NCI-H510A treated with DMSO at 0.1 percent for 48 hours (cell line): Measurements from ENCODE around the gene PDCD4.
"Not testable (repeated sequence)": the region's sequence is repeated elsewhere in the genome, so short reads cannot be mapped to it uniquely, and the experiment has no call there.

ENCODE experiments used
- DNase-seq: peaks from one replicate; lab custom pipeline; 2025; lab: John Stamatoyannopoulos, UW

PDCD4 gene

GRCh38 chr10:110883924-110884323, 12.2 kb downstream of the PDCD4 start:
- DNase-seq: no peak

DNA sequence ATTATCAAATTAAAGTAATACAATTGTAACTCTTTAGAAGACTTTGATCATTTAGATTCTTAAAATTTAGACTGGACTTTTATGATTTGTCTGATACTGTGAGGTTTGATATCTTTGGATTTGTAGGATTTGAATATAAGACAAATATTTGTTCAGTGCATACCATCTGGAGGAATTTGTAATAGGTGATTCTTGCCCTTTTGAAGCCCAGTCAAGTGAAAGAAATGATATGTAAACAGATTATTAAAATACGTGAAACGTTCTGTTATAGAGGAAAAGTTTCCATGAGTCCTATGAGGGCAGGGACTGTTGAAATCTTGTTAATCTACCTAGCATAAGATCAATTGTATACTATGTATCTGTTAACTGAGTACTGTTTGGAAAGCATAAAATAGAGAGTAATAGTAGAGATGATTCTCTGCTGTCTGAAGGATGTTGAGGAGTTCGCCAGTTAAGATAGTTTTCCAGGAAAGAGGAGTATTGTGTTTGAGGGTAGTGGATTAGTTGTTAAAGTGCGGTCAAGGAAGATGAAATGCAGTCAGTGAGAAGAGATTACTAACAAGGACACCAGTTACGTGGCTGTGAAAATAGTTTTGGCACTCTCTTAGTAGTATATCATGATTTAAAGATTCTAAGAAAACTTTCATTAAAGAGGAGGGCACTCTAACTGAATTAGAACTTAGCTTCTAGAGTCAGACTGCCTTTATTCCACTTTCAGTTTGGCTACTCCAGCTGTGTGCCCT, 14.4 kb downstream of the PDCD4 start:
- no peak for DNase-seq

GRCh38 chr10:110887560-110887959, 15.8 kb downstream of the PDCD4 start:
- no peak for DNase-seq

DNA sequence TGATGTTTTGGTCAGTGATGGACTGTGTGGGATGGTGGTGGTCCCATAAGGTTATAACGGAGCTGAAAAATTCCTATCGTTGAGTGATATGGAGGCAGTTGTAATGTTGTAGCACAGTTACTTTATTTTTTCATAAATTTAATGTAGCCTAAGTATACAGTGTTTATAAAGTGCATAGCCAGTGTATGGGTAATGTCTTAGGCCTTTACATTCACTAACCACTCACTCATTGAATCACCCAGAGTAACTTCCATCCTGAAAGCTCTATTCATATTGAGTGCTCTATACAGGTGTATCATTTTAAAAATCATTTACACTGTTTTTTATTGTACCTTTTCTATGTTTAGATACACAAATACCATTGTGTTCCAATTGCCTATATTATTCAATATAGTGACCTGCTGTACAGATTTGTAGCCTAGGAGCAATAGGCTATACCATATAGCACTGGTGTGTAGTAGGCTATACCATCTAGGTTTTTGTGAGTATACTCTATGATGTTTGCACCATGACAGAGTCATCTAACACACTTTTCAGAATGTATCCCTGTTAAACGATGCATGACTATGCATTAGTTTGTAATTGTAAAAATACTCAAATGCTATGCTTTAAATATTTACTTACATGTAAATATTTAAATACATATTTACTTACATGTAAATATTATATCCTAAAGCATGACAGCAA, 21.0 kb downstream of the PDCD4 start:
- no peak for DNase-seq

DNA sequence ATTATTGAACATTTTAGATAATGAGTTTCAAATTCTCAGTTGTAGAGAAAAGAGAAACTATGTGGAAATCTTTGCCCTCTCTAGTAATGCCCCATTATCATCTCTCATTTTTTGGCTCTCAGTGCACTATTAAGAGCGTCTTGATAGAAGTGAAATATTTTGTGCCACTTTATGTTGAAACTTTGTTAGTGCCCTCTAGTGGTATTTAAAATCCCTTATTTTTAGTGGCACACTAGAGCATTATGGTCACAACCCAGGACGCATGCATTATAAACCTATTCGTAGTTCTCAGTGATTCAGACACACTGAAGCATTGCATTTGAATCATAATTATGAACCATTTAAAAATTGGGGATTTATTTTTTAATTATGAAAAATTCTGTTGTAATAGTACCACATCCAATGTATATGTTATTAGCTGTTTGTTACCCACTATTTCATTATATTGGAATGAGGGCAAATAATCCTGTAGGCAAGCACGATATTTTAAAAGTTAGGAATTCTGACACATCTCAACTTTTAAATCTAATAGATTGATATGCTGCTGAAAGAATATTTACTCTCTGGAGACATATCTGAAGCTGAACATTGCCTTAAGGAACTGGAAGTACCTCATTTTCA, 21.9 kb downstream of the PDCD4 start:
- peak; percentile 80 for DNase-seq

DNA sequence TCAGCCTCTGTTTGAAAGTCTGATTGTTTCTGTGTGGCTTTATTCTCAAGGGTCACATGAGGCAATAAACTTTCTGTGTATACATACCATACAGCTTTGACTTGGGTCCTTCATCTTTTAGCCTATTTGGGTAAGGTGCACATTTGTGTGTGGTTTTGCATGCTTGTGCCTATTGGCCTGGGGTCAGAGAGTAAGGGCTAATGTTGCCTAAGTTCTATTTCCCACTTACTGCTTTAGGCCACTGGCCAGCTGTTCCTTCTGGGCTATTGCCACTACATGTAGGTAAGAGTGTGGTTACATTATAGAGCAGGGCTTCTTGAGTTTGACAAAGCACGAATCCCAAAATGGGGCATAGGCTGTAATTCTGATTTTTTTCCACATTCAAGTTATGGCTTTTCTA, 25.5 kb downstream of the PDCD4 start:
- no peak for DNase-seq

- no peak for DNase-seq
These were observed 26.7 kb downstream of the PDCD4 start for GRCh38 chr10:110898391-110898790.

GRCh38 chr10:110900983-110901382, 29.3 kb downstream of the PDCD4 start:
- no peak for DNase-seq

- no peak for DNase-seq
These were observed 30.5 kb downstream of the PDCD4 start for GRCh38 chr10:110901954-110902819.

- DNase-seq: no peak
These were observed 31.9 kb downstream of the PDCD4 start for GRCh38 chr10:110903280-110904278.

- no peak for DNase-seq
These were observed 38.4 kb downstream of the PDCD4 start for GRCh38 chr10:110910138-110910537.

GRCh38 chr10:110912374-110912773, 40.6 kb downstream of the PDCD4 start:
- no peak for DNase-seq

DNA sequence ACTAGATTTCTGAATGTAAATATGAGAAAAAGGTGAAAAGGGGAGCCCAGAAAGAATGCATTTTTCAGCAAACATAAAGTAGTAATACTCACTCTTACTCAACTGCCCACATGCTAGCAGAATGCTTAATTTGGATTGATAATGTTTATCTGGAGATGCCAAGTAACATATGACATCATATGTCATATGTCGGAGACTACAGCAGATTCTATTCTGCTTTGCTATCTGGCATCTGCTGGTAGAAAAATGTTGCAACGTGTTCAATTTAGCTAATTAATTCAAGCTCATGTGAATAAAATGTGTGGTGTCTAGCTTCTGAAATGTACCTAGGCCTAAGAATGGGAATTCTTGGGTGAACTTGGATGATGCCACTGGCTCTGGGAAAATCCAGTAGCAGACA, 42.7 kb downstream of the PDCD4 start:
- DNase-seq: no peak

DNA sequence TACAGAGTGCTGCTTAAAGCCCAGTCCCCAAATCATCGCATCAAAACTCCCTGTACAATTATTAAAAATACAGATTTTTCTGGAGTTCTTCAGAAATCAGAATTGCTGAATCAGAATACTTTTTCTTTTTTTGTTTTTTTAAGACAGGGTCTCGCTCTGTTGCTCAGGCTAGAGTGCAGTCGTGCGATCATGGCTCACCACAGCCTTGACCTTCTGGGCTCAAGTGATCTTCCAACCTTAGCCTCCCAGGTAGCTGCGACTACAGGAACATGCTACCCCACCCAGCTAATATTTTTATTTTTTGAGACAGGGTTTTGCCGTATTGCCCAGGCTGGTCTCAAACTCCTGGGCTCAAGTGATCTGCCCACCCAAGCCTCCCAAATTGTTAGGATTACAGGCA, 43.3 kb downstream of the PDCD4 start:
- no peak for DNase-seq

- DNase-seq: not testable (repeated sequence)
These were observed 43.9 kb downstream of the PDCD4 start for GRCh38 chr10:110915600-110915999.

DNA sequence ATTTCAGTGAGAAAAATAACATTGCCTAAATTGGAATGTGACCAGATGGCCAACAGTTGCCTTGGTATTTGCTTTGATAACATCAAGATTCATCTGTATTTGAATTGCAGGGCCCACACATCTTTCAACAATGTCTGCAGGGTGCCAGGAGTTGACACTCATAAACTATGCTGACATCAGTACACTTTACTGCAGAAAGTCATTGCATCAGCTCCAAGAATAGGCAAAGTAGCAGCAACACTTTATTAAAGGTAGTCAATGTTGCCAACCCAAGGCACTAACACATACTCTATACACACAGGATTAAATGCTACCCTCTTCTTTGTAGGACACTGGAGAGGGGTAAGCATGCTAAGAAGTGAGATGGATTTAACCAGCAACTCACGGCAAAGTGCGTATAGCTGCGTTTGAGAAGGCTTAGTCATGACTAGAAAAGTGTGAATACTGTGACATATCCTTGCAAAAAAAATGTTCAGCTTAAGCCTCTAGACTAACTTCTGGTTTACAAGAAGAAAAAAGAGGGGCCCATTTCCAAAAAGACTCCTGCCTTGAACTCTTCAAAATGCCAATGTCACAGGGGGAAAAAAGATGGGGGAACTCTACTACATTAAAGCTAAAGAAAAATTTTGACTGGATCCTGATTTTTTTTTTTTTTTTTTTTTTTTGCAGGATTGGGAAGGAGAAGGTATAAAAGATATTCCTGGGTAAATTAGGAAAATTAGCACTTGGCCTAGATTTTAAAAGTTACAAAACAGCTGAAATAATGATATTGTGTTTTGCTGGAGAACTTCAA, 45.0 kb downstream of the PDCD4 start:
- DNase-seq: no peak

GRCh38 chr10:110918269-110918642, 46.5 kb downstream of the PDCD4 start:
- DNase-seq: peak; percentile 96

GRCh38 chr10:110918643-110919348, 47.1 kb downstream of the PDCD4 start, which contains the start of gene BBIP1:
BBIP1 (minus strand) TSS chr10:110919180; CDS start chr10:110918157, 1,023 bp downstream.
- DNase-seq: peak; percentile 99

DNA sequence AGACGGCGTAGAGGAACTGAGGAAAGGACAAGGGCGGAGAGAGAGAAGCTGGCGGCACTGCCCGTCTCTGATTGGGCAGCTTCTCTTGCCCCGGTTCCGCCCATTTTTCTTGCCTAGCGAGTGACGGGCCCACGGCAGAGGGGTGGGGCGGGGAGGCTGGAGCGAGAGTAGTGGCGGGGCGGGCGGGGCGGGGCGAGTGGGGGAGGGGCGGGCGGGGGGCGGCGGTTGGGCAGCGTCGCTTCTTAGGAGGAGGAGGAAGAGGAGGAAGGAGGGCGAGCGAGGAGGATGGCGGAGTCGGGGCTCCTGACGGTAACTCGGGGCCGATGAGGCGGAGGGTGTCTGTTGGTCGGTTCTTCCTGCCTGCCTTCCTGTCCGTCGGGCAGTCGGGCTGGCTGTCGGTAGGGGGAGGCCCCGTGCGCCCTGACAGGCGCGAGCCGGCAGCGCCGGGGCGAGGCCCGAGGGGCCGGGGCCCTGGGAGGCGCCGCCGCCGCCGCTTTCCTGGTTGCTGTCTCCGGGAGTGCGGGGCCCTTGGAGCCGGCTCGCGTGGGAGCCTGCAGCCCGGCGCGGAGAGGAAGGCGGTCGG, 47.7 kb downstream of the PDCD4 start, which contains the start of gene SHOC2:
SHOC2 (plus strand) TSS at position 256 of the 583 bp plus-strand sequence. CDS start 44,755 bp downstream, outside the sequence.
- DNase-seq: no peak
